22Rv1 (cell line): ENCODE measurements around the gene HTR3B.

ENCODE experiments used
- CTCF ChIP-seq: fragments of 450-650 bp; IDR thresholded peaks from 2 replicates; pipeline ENCODE4 v1.5.1; 2017; ENCODE audit warnings: mild to moderate bottlenecking
- ZFX ChIP-seq: fragments of 450-650 bp; IDR thresholded peaks from 2 replicates; pipeline ENCODE4 v1.6.1; 2017; ENCODE audit warnings: antibody characterized with exemption, borderline replicate concordance

GRCh38 chr11:113906516-113906915 lies 1.9 kb downstream of the HTR3B start:
- TF ChIP-seq CTCF (peak; percentile 46), ZFX (no peak)
